Measurements from ENCODE around the gene PPFIA4. TPM values are rescaled to one million over a fixed set of nuclear protein-coding genes. Genes with fewer than 3 reads are reported as not detected.

PPFIA4 gene
- total and polyA plus RNA-seq, 9 of the 15 experiments (the other 6 are each of a cell fraction or from before 2014, with no cell fraction given), result 0.07 to 12.0 (median 0.70) TPM

DNA sequence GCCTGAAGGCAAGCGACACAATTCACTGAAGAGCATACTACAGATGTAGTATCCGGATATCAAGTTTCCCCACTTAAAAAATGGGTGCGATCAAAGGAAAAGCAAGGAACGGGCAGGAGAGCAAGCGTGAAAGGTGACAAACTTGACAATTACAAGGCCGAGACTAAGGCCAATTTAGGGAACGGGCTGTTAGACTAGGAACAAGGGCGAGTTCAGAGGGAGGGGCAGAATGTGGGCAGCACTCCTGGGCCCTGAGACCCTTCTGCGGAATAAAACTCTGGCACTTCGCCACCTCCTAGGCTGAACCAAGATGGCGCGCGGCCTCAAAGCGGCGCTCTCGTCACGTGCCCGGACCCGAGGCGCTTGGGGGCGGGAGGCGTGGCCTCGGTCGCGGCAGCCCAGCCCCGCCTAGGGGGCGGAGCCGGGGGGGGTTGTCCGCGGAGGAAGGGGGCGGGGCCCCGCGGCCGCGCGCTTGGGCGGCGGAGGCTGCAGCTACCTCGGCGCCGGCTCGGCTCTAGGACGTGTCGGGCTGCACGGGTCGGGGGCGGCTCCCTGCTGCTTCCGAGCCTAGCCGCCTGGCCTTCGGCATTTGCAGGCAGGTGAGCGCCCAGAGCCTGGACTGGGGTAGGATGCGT lies at the start of gene PPFIA4 (continued):
- TF ChIP-seq MGA (IDR thresholded peaks at IDR 0.05) (peak; percentile 100), ZNF717 (CRISPR knock-in tag; IDR thresholded peaks at IDR 0.05) (peak; percentile 78; the same call in 1 of the 2 replicates), CC2D1A (IDR thresholded peaks at IDR 0.05) (0 out of 2 replicates have a peak, but pooled peaks have one; percentile 48), RUNX1 (IDR thresholded peaks at IDR 0.05; ENCODE audit: low read depth) (no peak), ZNF586 (CRISPR knock-in tag; conservative IDR thresholded peaks at IDR 0.05) (no peak; the same call in 1 of the 2 replicates), RBFOX2 (IDR thresholded peaks at IDR 0.05; ENCODE audit: low read depth, low read length) (peak; percentile 78), ZNF57 (CRISPR knock-in tag; IDR thresholded peaks at IDR 0.05) (peak; percentile 70; the same call in 1 of the 2 replicates), ZBTB5 (IDR thresholded peaks at IDR 0.05) (no peak), BRF1 (IDR thresholded peaks at IDR 0.05; ENCODE audit: borderline replicate concordance, extremely low read depth, insufficient read length) (no peak), ZNF707 (CRISPR knock-in tag; conservative IDR thresholded peaks at IDR 0.05) (peak; percentile 60; the same call in 1 of the 2 replicates), TARDBP (IDR thresholded peaks at IDR 0.05) (no peak), MCM2 (IDR thresholded peaks at IDR 0.05; ENCODE audit: low read depth) (no peak)
- TF ChIP-seq, protein P1, sequence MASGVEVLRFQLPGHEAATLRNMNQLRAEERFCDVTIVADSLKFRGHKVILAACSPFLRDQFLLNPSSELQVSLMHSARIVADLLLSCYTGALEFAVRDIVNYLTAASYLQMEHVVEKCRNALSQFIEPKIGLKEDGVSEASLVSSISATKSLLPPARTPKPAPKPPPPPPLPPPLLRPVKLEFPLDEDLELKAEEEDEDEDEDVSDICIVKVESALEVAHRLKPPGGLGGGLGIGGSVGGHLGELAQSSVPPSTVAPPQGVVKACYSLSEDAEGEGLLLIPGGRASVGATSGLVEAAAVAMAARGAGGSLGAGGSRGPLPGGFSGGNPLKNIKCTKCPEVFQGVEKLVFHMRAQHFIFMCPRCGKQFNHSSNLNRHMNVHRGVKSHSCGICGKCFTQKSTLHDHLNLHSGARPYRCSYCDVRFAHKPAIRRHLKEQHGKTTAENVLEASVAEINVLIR (CRISPR knock-in tag; IDR thresholded peaks at IDR 0.05), result 0 out of 2 replicates have a peak, but pooled peaks have one; percentile 60
